Effector CD4-positive, alpha-beta T cell (primary cell): ENCODE measurements around the gene RIC8B.
A peak's percentile ranks its signal among the peaks of the same experiment; 100 is the strongest.
"Not testable (repeated sequence)": the region's sequence is repeated elsewhere in the genome, so short reads cannot be mapped to it uniquely, and the experiment has no call there.

Experiments used
- DNase-seq: peaks from one replicate; pipeline ENCODE4 v3.0.0-alpha.2; 2020

RIC8B gene

GRCh38 chr12:106907411-106907810 is 132.9 kb downstream of the RIC8B start:
- DNase-seq: no peak

GRCh38 chr12:106907846-106908245 is 133.4 kb downstream of the RIC8B start:
- no peak for DNase-seq

GRCh38 chr12:106908561-106908960 is 134.1 kb downstream of the RIC8B start:
- DNase-seq: no peak

- no peak for DNase-seq
Observed at GRCh38 chr12:106910202-106910601, 135.7 kb downstream of the RIC8B start.

GRCh38 chr12:106911581-106911980 is 137.1 kb downstream of the RIC8B start:
- DNase-seq: no peak

GRCh38 chr12:106913456-106913855 is 139.0 kb downstream of the RIC8B start:
- no peak for DNase-seq

- DNase-seq: no peak
Observed at GRCh38 chr12:106914796-106915634, 140.5 kb downstream of the RIC8B start.

- no peak for DNase-seq
Observed at GRCh38 chr12:106915635-106916026, 141.1 kb downstream of the RIC8B start.

GRCh38 chr12:106917503-106917902 is 143.0 kb downstream of the RIC8B start:
- no peak for DNase-seq

GRCh38 chr12:106918746-106919145 is 144.3 kb downstream of the RIC8B start:
- DNase-seq: no peak

- DNase-seq: peak; percentile 31
Observed at GRCh38 chr12:106919910-106920544, 145.5 kb downstream of the RIC8B start.

- not testable (repeated sequence) for DNase-seq
Observed at GRCh38 chr12:106921976-106922375, 147.5 kb downstream of the RIC8B start.

GRCh38 chr12:106923594-106923993 is 149.1 kb downstream of the RIC8B start:
- DNase-seq: not testable (repeated sequence)

GRCh38 chr12:106924268-106924861 is 149.9 kb downstream of the RIC8B start:
- DNase-seq: no peak

- DNase-seq: no peak
Observed at GRCh38 chr12:106926657-106927056, 152.2 kb downstream of the RIC8B start.

GRCh38 chr12:106934277-106934676 is 159.8 kb downstream of the RIC8B start:
- no peak for DNase-seq
